Measurements from ENCODE around the gene TAGLN3. TPM values are rescaled to one million over a fixed set of nuclear protein-coding genes. Genes with fewer than 3 reads are reported as not detected.

Gene TAGLN3
- total and polyA plus RNA-seq, 3 donors from 2014 or later, result 0.37 TPM; not detected in 2

DNA sequence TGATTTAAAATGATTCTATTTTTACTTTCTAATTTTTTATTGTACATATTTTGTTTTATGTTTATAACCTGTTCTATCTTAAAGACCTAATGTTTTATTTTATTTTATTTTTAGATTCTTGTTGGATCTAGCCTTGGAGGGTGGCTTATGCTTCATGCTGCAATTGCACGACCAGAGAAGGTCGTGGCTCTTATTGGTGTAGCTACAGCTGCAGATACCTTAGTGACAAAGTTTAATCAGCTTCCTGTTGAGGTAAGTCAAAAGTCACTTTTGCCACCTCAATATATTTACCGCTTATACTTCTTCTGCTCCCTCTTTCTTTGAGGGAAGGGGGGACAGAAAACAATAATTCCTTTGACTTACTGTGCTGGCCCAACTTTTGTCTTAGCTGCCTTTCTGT lies 11.9 kb upstream of the TAGLN3 start:
- WGBS, 2 donors, result 83 to 87% methylated on average over 3 of the region's 3 CpGs
- no peak overlapping the region for H3K4me3 ChIP-seq
- no peaks in the 10 kb centered on the region for H3K36me3 ChIP-seq (ENCODE audit: low read depth, missing control alignments)

GRCh38 chr3:111989061-111989678 lies 9.6 kb upstream of the TAGLN3 start:
- Histone ChIP-seq H3K9me3 (no peaks in the 10 kb centered on the region), H3K27me3 (no peaks in the 10 kb centered on the region), H3K36me3 (ENCODE audit: low read depth, missing control alignments) (no peaks in the 10 kb centered on the region), H3K4me1 (no peaks in the 10 kb centered on the region), H3K27ac (no peak overlapping the region), H3K4me3 (no peak overlapping the region)
- WGBS, 2 donors, result 69 to 72% methylated on average over 3 of the region's 3 CpGs
- intact Hi-C loops (cut with DNase I; ENCODE audit: low total_unique reads), result no loop called here
- DNase-seq, result no peak
- TF ChIP-seq POLR2A (IDR thresholded peaks at IDR 0.05) (no peak), CTCF (IDR thresholded peaks at IDR 0.05) (peak in 2 of 3 experiments; percentile 46 to 61)

More for the DNA sequence above, 11.9 kb upstream of the TAGLN3 start:
- TF ChIP-seq POLR2A (IDR thresholded peaks at IDR 0.05) (no peak), CTCF (IDR thresholded peaks at IDR 0.05) (no peak)
- no peaks in the 10 kb centered on the region for H3K27me3 ChIP-seq
- no peak overlapping the region for H3K27ac ChIP-seq
- intact Hi-C loops (cut with DNase I; ENCODE audit: low total_unique reads), result no loop called here
- H3K9me3 ChIP-seq, result no peaks in the 10 kb centered on the region
- no peaks in the 10 kb centered on the region for H3K4me1 ChIP-seq
- no peak for DNase-seq

DNA sequence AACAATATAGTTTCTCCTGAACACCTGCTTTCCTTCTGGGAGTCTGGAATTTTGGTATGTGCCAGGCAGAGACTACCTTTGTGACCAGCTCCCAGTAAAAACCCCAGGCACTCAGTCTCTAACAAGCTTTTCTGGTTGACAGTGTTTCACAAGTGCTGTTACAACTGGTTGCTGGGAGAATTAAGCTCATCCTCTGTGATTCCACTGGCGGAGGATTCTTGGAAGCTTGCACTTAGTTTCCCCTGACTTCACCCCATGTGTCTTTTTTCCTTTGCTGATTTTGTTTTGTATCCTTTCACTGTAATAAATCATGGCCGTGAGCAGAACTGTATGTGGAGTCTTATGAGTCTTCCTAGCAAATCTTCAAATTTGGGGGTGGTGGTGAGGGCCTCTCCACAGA lies 5.7 kb upstream of the TAGLN3 start:
- H3K4me1 ChIP-seq, result no peaks in the 10 kb centered on the region
- H3K36me3 ChIP-seq (ENCODE audit: low read depth, missing control alignments), result no peaks in the 10 kb centered on the region
- H3K27ac ChIP-seq, result no peak overlapping the region
- DNase-seq, result no peak
- H3K9me3 ChIP-seq, result no peaks in the 10 kb centered on the region
- intact Hi-C loops (cut with DNase I; ENCODE audit: low total_unique reads), result no loop called here
- TF ChIP-seq CTCF (IDR thresholded peaks at IDR 0.05) (no peak), POLR2A (IDR thresholded peaks at IDR 0.05) (no peak)
- H3K27me3 ChIP-seq, result no peaks in the 10 kb centered on the region
- no peak overlapping the region for H3K4me3 ChIP-seq
- 82 to 88% methylated on average over 2 of the region's 2 CpGs for WGBS, 2 donors

DNA sequence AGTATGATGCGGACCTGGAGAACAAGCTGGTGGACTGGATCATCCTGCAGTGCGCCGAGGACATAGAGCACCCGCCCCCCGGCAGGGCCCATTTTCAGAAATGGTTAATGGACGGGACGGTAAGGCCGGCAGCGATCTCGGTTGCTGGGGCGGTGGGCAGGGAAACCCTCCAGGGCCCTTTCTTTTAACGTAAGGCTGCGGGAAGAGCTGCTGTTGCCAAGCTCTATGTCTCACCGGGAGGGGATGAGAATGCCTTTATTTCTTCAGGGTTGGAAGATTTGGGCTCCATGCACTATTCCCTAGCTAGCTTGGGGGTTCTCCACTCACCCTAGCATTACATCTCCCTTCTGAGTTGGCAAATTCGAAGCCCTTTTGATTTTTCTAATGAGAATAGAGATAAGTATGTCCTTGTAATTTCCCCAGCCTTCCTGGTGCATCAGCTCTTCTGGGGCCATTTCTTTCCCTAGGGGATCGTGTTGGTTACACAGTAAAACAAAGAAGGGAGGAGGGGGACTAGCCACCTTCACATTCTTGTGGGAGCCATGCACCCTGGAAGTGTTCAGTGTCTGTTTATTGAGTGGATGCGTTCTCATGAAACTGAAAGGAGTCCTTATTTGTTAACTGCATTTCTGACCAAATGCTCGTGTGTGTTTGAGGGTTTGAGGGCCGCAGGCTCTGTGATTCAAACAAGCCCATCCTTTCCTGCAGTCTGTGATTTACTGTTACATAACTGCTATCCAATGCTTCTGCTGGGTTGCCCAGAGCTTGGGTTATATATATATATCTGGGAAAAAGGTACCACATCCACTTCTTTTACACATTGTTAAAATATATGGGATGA lies 982 bp downstream of the TAGLN3 start:
- 26 to 34% methylated on average over 11 to 19 of the region's 19 CpGs for WGBS, 2 donors
- TF ChIP-seq POLR2A (IDR thresholded peaks at IDR 0.05) (no peak), CTCF (IDR thresholded peaks at IDR 0.05) (no peak)
- peak overlapping the region; percentile 5 to 36 for H3K4me3 ChIP-seq
- intact Hi-C loops (cut with DNase I; ENCODE audit: low total_unique reads), result no loop called here
- no peak overlapping the region for H3K27ac ChIP-seq
- H3K4me1 ChIP-seq, result peaks cover 10% of the 10 kb centered on the region
- H3K9me3 ChIP-seq, result no peaks in the 10 kb centered on the region
- H3K36me3 ChIP-seq (ENCODE audit: low read depth, missing control alignments), result no peaks in the 10 kb centered on the region
- no peaks in the 10 kb centered on the region for H3K27me3 ChIP-seq
- DNase-seq, result no peak

Measured in testis (tissue), 3 donors.